Fibroblast of lung (primary cell): Measurements from ENCODE around the gene ZNF79. TPM values are rescaled to one million over a fixed set of nuclear protein-coding genes. Genes with fewer than 3 reads are reported as not detected.
A peak's percentile ranks its signal among the peaks of the same experiment; 100 is the strongest.

Experiments
- DNase-seq, 2 donors: peaks; one replicate each; pipeline versions ENCODE4 v3.0.0 to v3.0.0-alpha.2; 2010; ENCODE audit warnings: low read depth in 2 of 2
- H2AFZ ChIP-seq: 2 replicates; pipeline ENCODE4 v1.5.1; 2012; ENCODE audit warnings: low read length, control low read depth, inconsistent platforms
- H3K27ac ChIP-seq: 2 replicates; pipeline ENCODE4 v1.5.1; 2011; ENCODE audit warnings: low read length, control low read depth; ENCODE audit not compliant: insufficient read depth
- H3K27me3 ChIP-seq: 2 replicates; pipeline ENCODE4 v1.5.1; 2011; ENCODE audit warnings: mild to moderate bottlenecking, low read length; ENCODE audit not compliant: control insufficient read depth, insufficient read depth
- H3K36me3 ChIP-seq: 2 replicates; pipeline ENCODE4 v1.5.1; 2011; ENCODE audit warnings: low read length; ENCODE audit not compliant: control insufficient read depth, insufficient read depth
- H3K4me1 ChIP-seq: 2 replicates; pipeline ENCODE4 v1.5.1; 2011; ENCODE audit warnings: low read length; ENCODE audit not compliant: control insufficient read depth, insufficient read depth; ENCODE audit errors: extremely low read depth
- H3K4me2 ChIP-seq: 2 replicates; pipeline ENCODE4 v1.5.1; 2011; ENCODE audit warnings: low read length, control low read depth; ENCODE audit not compliant: insufficient read depth; ENCODE audit errors: extremely low read depth
- H3K4me3 ChIP-seq, 4 experiments: fragments of 200-600 bp in 1 of 4; sonication (generic) in 1 of 4; replicated peaks in 1 of 4; 2 replicates each; pipeline ENCODE4 v1.5.1; 2011 to 2016; ENCODE audit warnings: low read length in 4 of 4, low read depth in 3 of 4, mild to moderate bottlenecking in 3 of 4, control low read depth in 2 of 4, inconsistent platforms in 1 of 4, mixed read lengths in 1 of 4; ENCODE audit not compliant: insufficient read depth in 1 of 4; ENCODE audit errors: control extremely low read depth in 1 of 4
- H3K79me2 ChIP-seq: 2 replicates; pipeline ENCODE4 v1.5.1; 2012; ENCODE audit warnings: mild to moderate bottlenecking, low read length, inconsistent platforms; ENCODE audit not compliant: control insufficient read depth, insufficient read depth
- H3K9ac ChIP-seq: 2 replicates; pipeline ENCODE4 v1.5.1; 2011; ENCODE audit warnings: mild to moderate bottlenecking, low read length, control low read depth; ENCODE audit not compliant: insufficient read depth
- H3K9me3 ChIP-seq: 2 replicates; pipeline ENCODE4 v1.5.1; 2012; ENCODE audit warnings: low read depth, low read length; ENCODE audit not compliant: control insufficient read depth, insufficient read depth
- H4K20me1 ChIP-seq: 2 replicates; pipeline ENCODE4 v1.5.1; 2011; ENCODE audit warnings: low read length; ENCODE audit not compliant: control insufficient read depth, insufficient read depth; ENCODE audit errors: extremely low read depth
- EZH2 ChIP-seq: IDR thresholded peaks from 2 replicates; pipeline ENCODE4 v1.5.1; 2012; ENCODE audit warnings: low read length, control low read depth, mild to moderate bottlenecking; ENCODE audit errors: missing control alignments
- polyA plus RNA-seq, 2 donors: library from polyadenylated mRNA; depleted of rRNA in 1 of 2; stranded (reverse) in 1 of 2; unstranded in 1 of 2; fragments of >200 nt; gene quantifications; 2 replicates each; pipeline ENCODE4 v1.2.1, GENCODE V29; 2011 to 2012; ENCODE audit warnings: missing spikeins in 1 of 2
- total RNA-seq: library from RNA; depleted of rRNA; stranded (reverse); fragments of >200 nt; gene quantifications from 2 replicates; pipeline ENCODE4 v1.2.1, GENCODE V29; 2014
- TF ChIP-seq, protein P1 (sequence below), 2 donors: IDR thresholded peaks in 1 of 2; conservative IDR thresholded peaks in 1 of 2; 1 replicate in 1 of 2; 2 replicates in 1 of 2; pipeline ENCODE4 v1.5.1; 2011 to 2012; ENCODE audit warnings: low read length in 2 of 2, control low read depth in 1 of 2, inconsistent platforms in 1 of 2, low read depth in 1 of 2, mild to moderate bottlenecking in 1 of 2

ZNF79 gene
- total and polyA plus RNA-seq, 2 donors (not counting 1 experiment from before 2014, with no cell fraction given): 4.9 to 15.0 TPM

DNA sequence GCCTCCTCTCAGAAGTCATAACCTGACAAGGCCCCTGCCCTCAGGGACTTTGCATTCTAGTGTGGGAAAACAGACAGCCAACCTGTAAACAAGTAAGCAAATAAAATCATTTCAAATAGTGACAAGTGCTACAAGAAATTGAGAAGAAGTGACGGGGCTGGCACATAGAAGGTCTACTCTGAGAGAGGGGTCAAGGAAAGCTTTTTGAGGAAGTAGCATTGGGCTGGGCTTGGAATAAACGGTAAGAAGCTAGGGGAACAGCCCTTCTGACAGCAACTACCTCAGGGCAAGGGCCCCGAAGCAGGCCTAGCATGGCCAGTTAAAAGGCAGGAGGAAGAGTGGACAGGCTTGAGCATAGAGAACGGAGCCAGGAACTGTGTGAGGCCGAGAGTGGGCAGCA lies 32.0 kb upstream of the ZNF79 start:
- TF ChIP-seq EZH2: no peak
- TF ChIP-seq, protein P1, sequence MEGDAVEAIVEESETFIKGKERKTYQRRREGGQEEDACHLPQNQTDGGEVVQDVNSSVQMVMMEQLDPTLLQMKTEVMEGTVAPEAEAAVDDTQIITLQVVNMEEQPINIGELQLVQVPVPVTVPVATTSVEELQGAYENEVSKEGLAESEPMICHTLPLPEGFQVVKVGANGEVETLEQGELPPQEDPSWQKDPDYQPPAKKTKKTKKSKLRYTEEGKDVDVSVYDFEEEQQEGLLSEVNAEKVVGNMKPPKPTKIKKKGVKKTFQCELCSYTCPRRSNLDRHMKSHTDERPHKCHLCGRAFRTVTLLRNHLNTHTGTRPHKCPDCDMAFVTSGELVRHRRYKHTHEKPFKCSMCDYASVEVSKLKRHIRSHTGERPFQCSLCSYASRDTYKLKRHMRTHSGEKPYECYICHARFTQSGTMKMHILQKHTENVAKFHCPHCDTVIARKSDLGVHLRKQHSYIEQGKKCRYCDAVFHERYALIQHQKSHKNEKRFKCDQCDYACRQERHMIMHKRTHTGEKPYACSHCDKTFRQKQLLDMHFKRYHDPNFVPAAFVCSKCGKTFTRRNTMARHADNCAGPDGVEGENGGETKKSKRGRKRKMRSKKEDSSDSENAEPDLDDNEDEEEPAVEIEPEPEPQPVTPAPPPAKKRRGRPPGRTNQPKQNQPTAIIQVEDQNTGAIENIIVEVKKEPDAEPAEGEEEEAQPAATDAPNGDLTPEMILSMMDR (conservative IDR thresholded peaks at IDR 0.05 in 1 of 2, IDR thresholded peaks at IDR 0.05 in 1 of 2; ENCODE audit: low read depth in 1 of 2, low read length in 2 of 2): no peak

DNA sequence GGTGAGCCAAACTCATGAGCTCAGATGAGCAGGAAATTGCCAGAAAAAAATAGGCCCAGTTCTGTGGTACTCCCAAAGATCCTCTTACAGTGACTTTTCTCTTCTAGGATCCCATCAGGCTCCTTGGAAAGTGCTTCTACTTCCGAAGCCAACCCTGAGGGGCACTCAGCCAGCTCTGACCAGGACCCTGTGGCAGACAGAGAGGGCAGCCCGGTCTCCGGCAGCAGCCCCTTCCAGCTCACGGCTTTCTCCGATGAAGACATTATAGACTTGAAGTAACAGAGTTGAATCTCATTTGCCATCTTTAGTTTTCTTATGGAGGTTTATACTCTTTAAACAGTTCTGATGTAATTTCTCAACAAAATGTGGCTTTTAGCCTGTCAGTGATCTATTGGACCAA lies 31.2 kb upstream of the ZNF79 start:
- H3K4me2 ChIP-seq: no peak overlapping the region
- no peaks in the 10 kb centered on the region for H4K20me1 ChIP-seq
- no peaks in the 10 kb centered on the region for H3K9me3 ChIP-seq
- H3K79me2 ChIP-seq: no peaks in the 10 kb centered on the region
- TF ChIP-seq, protein P1 (conservative IDR thresholded peaks at IDR 0.05 in 1 of 2, IDR thresholded peaks at IDR 0.05 in 1 of 2; ENCODE audit: low read depth in 1 of 2, low read length in 2 of 2): no peak
- TF ChIP-seq EZH2: no peak
- DNase-seq: no peak
- H3K27ac ChIP-seq: no peak overlapping the region
- no peaks in the 10 kb centered on the region for H3K27me3 ChIP-seq
- no peak overlapping the region for H3K4me3 ChIP-seq
- no peaks in the 10 kb centered on the region for H3K36me3 ChIP-seq
- H3K9ac ChIP-seq: no peak overlapping the region
- no peak overlapping the region for H2AFZ ChIP-seq
- peaks cover 7% of the 10 kb centered on the region for H3K4me1 ChIP-seq

More for the DNA sequence above, 32.0 kb upstream of the ZNF79 start:
- Histone ChIP-seq H3K27me3 (no peaks in the 10 kb centered on the region), H3K4me2 (no peak overlapping the region), H3K9me3 (no peaks in the 10 kb centered on the region), H3K9ac (no peak overlapping the region), H3K79me2 (no peaks in the 10 kb centered on the region), H3K36me3 (no peaks in the 10 kb centered on the region), H4K20me1 (no peaks in the 10 kb centered on the region), H3K27ac (no peak overlapping the region), H3K4me1 (peaks cover 10% of the 10 kb centered on the region), H2AFZ (no peak overlapping the region), H3K4me3 (no peak overlapping the region)
- DNase-seq: no peak

DNA sequence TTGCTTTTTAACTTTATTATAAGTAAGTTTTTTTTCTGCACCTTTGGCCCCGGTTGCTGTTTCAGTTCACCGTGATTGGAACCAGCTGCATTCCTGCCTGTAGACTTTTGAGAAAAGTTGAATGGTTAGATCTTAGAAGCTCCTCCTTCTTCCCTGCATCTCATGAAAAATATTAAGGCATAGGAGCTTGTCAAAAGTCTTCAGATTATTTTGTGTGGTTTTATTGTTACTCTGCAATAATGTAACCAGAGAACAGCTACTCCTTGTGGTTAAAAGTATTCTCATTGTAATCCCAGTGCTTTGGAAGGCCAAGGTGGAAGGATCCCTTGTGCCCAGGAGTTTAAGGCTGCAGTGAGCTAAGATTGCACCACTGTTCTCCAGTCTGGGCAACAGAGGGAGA lies 30.5 kb upstream of the ZNF79 start:
- Histone ChIP-seq H3K36me3 (no peaks in the 10 kb centered on the region), H3K4me2 (no peak overlapping the region)
- no peak for TF ChIP-seq EZH2
- TF ChIP-seq, protein P1 (conservative IDR thresholded peaks at IDR 0.05 in 1 of 2, IDR thresholded peaks at IDR 0.05 in 1 of 2; ENCODE audit: low read depth in 1 of 2, low read length in 2 of 2): peak; percentile 24 to 34

More for the DNA sequence above, 30.5 kb upstream of the ZNF79 start:
- Histone ChIP-seq H3K27ac (no peak overlapping the region), H3K4me3 (no peak overlapping the region), H3K4me1 (peaks cover 4% of the 10 kb centered on the region), H2AFZ (no peak overlapping the region), H3K9ac (no peak overlapping the region), H3K79me2 (peaks cover 1% of the 10 kb centered on the region), H4K20me1 (no peaks in the 10 kb centered on the region), H3K27me3 (no peaks in the 10 kb centered on the region), H3K9me3 (no peaks in the 10 kb centered on the region)
- peak; percentile 25 to 52 for DNase-seq
